Karpas-422 (cell line): Measurements from ENCODE around the gene NKX2-8. TPM values are rescaled to one million over a fixed set of nuclear protein-coding genes. Genes with fewer than 3 reads are reported as not detected.

Experiments
- DNase-seq: peaks from one replicate; pipeline ENCODE4 v3.0.0-alpha.2; 2015
- H2AFZ ChIP-seq: fragments of 200-600 bp; sonication (generic); 2 replicates; pipeline ENCODE4 v1.6.1; 2014; ENCODE audit warnings: antibody characterized with exemption, low read length, mixed read lengths
- H3K27ac ChIP-seq: fragments of 200-600 bp; sonication (generic); 2 replicates; pipeline ENCODE4 v1.5.1; 2014; ENCODE audit warnings: mild to moderate bottlenecking, low read length, moderate library complexity
- H3K27me3 ChIP-seq: fragments of 200-600 bp; sonication (generic); 2 replicates; pipeline ENCODE4 v1.6.1; 2014; ENCODE audit warnings: low read length, mixed read lengths
- H3K36me3 ChIP-seq: fragments of 200-600 bp; sonication (generic); 2 replicates; pipeline ENCODE4 v1.6.1; 2014; ENCODE audit warnings: low read length, mixed read lengths; ENCODE audit not compliant: insufficient read depth
- H3K4me1 ChIP-seq: fragments of 200-600 bp; sonication (generic); 2 replicates; pipeline ENCODE4 v1.6.1; 2014; ENCODE audit warnings: mild to moderate bottlenecking, low read length, mixed read lengths
- H3K4me2 ChIP-seq: fragments of 200-600 bp; sonication (generic); 2 replicates; pipeline ENCODE4 v1.6.1; 2014; ENCODE audit warnings: low read length, low read depth, mild to moderate bottlenecking; ENCODE audit not compliant: poor library complexity, severe bottlenecking
- H3K4me3 ChIP-seq: fragments of 200-600 bp; sonication (generic); 2 replicates; pipeline ENCODE4 v1.5.1; 2014; ENCODE audit warnings: mild to moderate bottlenecking, antibody characterized with exemption, low read length, mixed read lengths
- H3K79me2 ChIP-seq: fragments of 200-600 bp; sonication (generic); 2 replicates; pipeline ENCODE4 v1.6.1; 2014; ENCODE audit warnings: mild to moderate bottlenecking, low read length, mixed read lengths
- H3K9ac ChIP-seq: fragments of 200-600 bp; sonication (generic); 2 replicates; pipeline ENCODE4 v1.6.0; 2014; ENCODE audit warnings: low read length
- H3K9me2 ChIP-seq: fragments of 200-600 bp; sonication (generic), shearing (Covaris generic); replicated peaks from 2 replicates; pipeline ENCODE4 v1.6.0; 2014; ENCODE audit warnings: mild to moderate bottlenecking, low read length, moderate library complexity; ENCODE audit not compliant: insufficient read depth
- H3K9me3 ChIP-seq: fragments of 300-700, 200-600 bp; sonication (generic); 2 replicates; pipeline ENCODE4 v1.6.1; 2014; ENCODE audit warnings: low read length, mixed read lengths
- H4K20me1 ChIP-seq: fragments of 200-600 bp; sonication (generic); 2 replicates; pipeline ENCODE4 v1.6.1; 2014; ENCODE audit warnings: mild to moderate bottlenecking, antibody characterized with exemption, low read length, low read depth; ENCODE audit not compliant: insufficient read depth
- total RNA-seq: library from RNA; depleted of rRNA; stranded (reverse); fragments of >200 nt; shearing (Covaris generic); gene quantifications from 2 replicates; pipeline ENCODE4 v1.2.3, GENCODE V29; 2014; ENCODE audit warnings: low replicate concordance

The NKX2-8 gene
- total RNA-seq, 1 experiment from 2014 or later = not detected

DNA sequence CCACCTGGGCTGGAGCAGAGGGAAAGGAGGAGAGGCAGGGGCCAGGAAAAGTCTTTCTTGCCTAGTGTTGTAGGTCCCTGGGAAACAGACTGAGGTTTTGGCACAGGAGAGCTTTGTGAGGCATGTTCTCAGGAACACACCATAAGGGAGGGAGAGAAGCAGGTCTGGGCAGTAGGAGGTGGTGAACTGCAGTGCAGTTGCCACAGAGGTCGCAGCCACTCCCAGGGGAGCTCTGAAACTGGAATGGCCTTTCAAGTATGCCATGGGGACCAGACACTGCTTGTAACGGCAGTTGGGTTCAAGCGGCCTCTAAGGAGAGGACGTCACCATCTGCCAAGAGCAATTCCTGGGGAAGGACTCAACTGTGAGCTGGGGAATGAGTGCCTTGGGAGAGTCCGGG lies 35.4 kb upstream of the NKX2-8 start:
- no peaks in the 10 kb centered on the region for H3K27me3 ChIP-seq
- no peaks in the 10 kb centered on the region for H3K79me2 ChIP-seq
- DNase-seq = no peak

DNA sequence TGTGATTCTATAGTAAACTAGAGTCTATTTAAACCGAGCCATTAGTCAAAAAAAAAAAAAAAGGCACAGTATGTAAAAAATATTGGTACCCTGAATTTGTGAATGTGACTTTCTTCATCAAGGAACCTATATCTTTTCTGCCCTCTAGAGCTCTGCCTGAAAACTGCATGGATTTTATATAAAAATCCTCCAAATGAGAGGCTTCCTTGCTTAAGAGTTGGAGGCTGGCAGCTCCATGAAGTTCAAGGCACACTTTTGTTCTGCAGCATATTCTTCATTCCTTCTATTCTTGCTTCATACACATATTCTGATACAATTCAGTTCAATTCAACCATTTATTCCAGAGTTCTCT lies 23.1 kb upstream of the NKX2-8 start:
- Histone ChIP-seq H3K79me2 (no peaks in the 10 kb centered on the region), H3K9me2 (no peaks in the 10 kb centered on the region), H2AFZ (no peak overlapping the region), H3K9ac (no peak overlapping the region), H3K27ac (no peak overlapping the region), H4K20me1 (no peaks in the 10 kb centered on the region), H3K4me2 (no peak overlapping the region), H3K36me3 (no peaks in the 10 kb centered on the region), H3K27me3 (no peaks in the 10 kb centered on the region), H3K4me3 (no peak overlapping the region), H3K9me3 (no peaks in the 10 kb centered on the region), H3K4me1 (peaks cover 9% of the 10 kb centered on the region)
- DNase-seq = peak; percentile 75

More for the DNA sequence above, 35.4 kb upstream of the NKX2-8 start:
- Histone ChIP-seq H3K27ac (no peak overlapping the region), H3K4me2 (no peak overlapping the region), H3K9me3 (peaks cover 8% of the 10 kb centered on the region), H3K36me3 (no peaks in the 10 kb centered on the region; the same call in 1 of the 2 replicates), H2AFZ (peak overlapping the region; percentile 22; the same call in 1 of the 2 replicates), H3K9ac (no peak overlapping the region), H4K20me1 (no peaks in the 10 kb centered on the region), H3K9me2 (no peaks in the 10 kb centered on the region), H3K4me1 (peaks cover 9% of the 10 kb centered on the region), H3K4me3 (no peak overlapping the region)

DNA sequence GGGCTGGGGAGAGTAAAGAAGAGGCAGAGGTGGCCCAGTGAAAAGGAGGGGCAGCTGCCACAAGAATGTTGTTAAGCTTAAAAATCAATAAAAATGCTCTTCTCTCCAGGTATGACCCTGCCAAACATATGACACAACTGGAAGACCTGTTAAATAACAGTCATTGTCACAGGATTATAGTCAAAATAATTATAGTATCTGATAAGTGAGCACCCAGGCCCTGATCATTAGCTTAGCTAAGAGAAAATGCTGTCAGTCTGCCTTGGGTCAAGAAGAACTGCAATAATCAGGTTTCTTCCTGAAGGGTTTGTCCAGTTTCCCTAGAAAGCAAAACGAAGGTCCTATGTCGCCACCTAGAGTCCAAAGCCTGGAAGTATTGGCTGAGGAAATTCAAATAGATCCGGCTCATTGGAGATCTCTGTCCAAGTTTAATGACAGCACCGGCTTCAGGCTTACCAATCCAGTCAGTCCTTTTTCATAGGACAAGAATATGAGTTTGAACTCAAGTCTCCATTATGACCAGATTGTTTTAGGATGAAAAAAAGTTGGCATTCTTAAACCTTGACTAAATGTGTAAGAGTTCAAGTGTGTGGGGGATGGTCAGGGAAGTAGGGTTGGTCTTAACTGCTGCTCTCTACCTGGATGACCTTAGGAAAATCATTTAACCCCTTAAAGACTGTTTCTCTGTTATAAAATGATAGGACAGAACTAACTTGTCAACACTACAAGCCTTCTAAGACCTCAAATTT lies 22.5 kb upstream of the NKX2-8 start:
- no peak overlapping the region for H3K9ac ChIP-seq
- H2AFZ ChIP-seq = no peak overlapping the region
- H3K27ac ChIP-seq = no peak overlapping the region
- H3K4me2 ChIP-seq = no peak overlapping the region
- H3K27me3 ChIP-seq = no peaks in the 10 kb centered on the region
- no peak overlapping the region for H3K4me3 ChIP-seq
- H3K4me1 ChIP-seq = peaks cover 9% of the 10 kb centered on the region
- H4K20me1 ChIP-seq = no peaks in the 10 kb centered on the region
- H3K36me3 ChIP-seq = no peaks in the 10 kb centered on the region
- peak; percentile 92 for DNase-seq
- no peaks in the 10 kb centered on the region for H3K79me2 ChIP-seq
- no peaks in the 10 kb centered on the region for H3K9me3 ChIP-seq
- H3K9me2 ChIP-seq = no peaks in the 10 kb centered on the region

DNA sequence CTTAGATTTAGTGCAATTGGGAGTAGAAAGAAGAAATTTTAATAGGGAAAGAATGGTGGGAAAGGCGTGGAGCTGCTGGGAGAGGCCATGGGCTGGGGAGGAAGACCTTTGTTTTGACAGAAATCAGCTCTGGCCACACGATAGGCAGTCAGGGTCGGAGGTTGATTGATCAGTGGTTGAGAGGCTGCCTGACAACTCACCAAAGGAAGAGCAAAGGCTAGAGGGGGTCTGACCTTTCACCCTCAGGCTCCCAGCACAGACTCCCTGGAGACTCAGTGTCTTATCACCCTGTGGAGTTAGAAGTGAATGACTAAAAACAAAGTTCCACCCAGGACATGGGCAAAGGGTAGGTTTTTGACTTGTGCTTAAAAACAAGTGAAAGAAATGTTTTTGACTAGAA lies 18.0 kb upstream of the NKX2-8 start:
- no peaks in the 10 kb centered on the region for H3K9me3 ChIP-seq
- no peak overlapping the region for H3K4me3 ChIP-seq
- no peak overlapping the region for H2AFZ ChIP-seq
- DNase-seq = no peak
- H4K20me1 ChIP-seq = no peaks in the 10 kb centered on the region
- no peaks in the 10 kb centered on the region for H3K79me2 ChIP-seq
- H3K36me3 ChIP-seq = no peaks in the 10 kb centered on the region
- no peak overlapping the region for H3K9ac ChIP-seq
- no peaks in the 10 kb centered on the region; the same call in 1 of the 2 replicates for H3K27me3 ChIP-seq
- H3K4me2 ChIP-seq = no peak overlapping the region
- H3K27ac ChIP-seq = no peak overlapping the region
- H3K9me2 ChIP-seq = no peaks in the 10 kb centered on the region
- H3K4me1 ChIP-seq = peaks cover 5% of the 10 kb centered on the region

DNA sequence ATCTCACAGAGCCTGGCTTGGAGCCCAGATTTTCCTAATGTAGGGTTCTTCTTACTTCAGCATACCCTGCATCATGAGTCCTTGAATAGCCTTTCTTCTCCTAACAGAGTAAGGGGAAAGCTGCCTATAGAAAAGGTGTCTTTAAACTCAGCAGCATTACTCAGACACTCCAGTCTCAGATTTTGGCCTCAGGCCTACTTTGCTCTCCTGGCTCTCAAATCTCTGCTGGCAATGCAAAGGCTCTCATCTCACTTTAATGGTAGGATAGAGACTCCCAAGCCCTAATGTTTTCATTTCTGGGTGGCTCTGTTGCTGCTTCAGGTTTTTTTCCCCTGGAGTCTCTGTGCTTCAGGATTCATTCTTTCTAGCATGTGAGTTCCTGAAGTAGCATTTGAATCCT lies 9.1 kb upstream of the NKX2-8 start:
- peaks cover 9% of the 10 kb centered on the region for H3K4me1 ChIP-seq
- H3K36me3 ChIP-seq = no peaks in the 10 kb centered on the region
- H4K20me1 ChIP-seq = no peaks in the 10 kb centered on the region
- DNase-seq = no peak
- no peaks in the 10 kb centered on the region for H3K9me3 ChIP-seq
- H3K27me3 ChIP-seq = peaks cover 5% of the 10 kb centered on the region; the same call in 1 of the 2 replicates
- H3K4me2 ChIP-seq = no peak overlapping the region
- H3K79me2 ChIP-seq = no peaks in the 10 kb centered on the region
- no peak overlapping the region for H3K4me3 ChIP-seq
- no peak overlapping the region for H3K9ac ChIP-seq
- H3K9me2 ChIP-seq = no peaks in the 10 kb centered on the region
- H3K27ac ChIP-seq = no peak overlapping the region
- no peak overlapping the region for H2AFZ ChIP-seq

DNA sequence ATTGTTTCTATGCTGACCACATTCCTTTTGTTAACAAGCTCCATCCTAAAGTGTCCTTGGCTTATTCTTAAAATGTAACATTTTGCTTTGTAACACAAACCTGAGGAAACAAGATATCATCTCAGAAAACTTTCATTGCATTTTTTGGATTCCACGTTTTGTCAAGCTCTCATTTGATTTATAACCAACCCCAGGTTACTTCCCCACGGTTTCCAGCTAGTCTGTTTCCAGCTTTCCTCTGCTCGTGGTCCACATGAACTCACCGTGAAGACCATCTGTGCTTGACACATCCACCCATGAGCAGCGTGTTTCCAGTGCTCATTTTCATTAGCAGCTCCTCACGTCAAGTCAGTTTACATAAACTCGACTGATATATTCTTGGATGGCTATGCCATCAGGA lies 6.4 kb upstream of the NKX2-8 start:
- peaks cover 5% of the 10 kb centered on the region; the same call in 1 of the 2 replicates for H3K27me3 ChIP-seq
- DNase-seq = no peak
- H3K4me3 ChIP-seq = no peak overlapping the region
- H3K4me2 ChIP-seq = no peak overlapping the region
- no peaks in the 10 kb centered on the region for H3K9me2 ChIP-seq
- H3K27ac ChIP-seq = no peak overlapping the region
- H4K20me1 ChIP-seq = no peaks in the 10 kb centered on the region
- H3K9me3 ChIP-seq = no peaks in the 10 kb centered on the region
- no peaks in the 10 kb centered on the region for H3K79me2 ChIP-seq
- H3K4me1 ChIP-seq = peaks cover 6% of the 10 kb centered on the region
- no peak overlapping the region for H3K9ac ChIP-seq
- H3K36me3 ChIP-seq = no peaks in the 10 kb centered on the region
- H2AFZ ChIP-seq = peak overlapping the region; percentile 74

DNA sequence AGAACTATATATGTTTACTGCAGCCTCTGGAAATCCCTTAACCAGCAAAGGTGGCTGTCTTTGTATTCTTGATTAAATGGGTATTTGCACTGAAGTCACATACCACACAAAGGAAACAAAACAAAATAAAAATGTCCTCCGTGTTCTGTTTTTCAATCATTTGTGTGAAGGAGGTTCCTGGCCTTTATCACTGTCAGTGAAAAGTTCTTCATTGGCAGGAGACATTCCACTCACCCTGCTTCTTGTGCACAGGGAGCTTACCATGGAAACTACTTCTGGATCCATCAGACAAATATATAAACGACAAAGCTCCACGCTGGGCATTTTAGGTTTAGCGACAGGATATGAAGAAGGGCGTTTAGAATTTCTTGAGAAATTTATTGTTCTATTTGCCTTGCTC lies 5.7 kb upstream of the NKX2-8 start:
- Histone ChIP-seq H2AFZ (no peak overlapping the region), H3K4me3 (no peak overlapping the region)

DNA sequence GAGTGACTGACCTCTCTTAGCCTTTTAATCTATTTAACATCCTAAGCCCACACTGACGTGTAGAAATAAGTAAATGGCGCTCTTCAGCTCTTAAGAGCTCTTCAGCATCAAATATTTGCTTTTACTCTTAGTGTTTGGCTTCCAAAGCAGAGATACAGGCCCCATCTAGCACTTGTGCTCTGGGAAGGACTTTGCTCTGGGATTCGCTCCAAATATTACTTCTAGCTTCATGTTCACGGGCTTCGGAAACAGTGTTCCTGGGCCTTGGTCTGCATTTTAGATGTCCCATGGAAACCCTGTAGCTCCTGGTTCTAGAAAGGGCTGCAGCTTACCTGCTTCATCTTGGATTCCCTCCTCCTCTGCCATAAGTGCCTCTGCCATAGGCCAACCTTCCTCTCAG lies 2.7 kb upstream of the NKX2-8 start:
- no peaks in the 10 kb centered on the region for H4K20me1 ChIP-seq
- H3K9me2 ChIP-seq = no peaks in the 10 kb centered on the region
- no peak for DNase-seq
- H3K27me3 ChIP-seq = peaks cover 2% of the 10 kb centered on the region; the same call in 1 of the 2 replicates
- H3K4me1 ChIP-seq = peaks cover 3% of the 10 kb centered on the region
- no peak overlapping the region for H3K4me3 ChIP-seq
- no peak overlapping the region for H3K9ac ChIP-seq
- H3K36me3 ChIP-seq = no peaks in the 10 kb centered on the region
- no peaks in the 10 kb centered on the region for H3K9me3 ChIP-seq
- no peak overlapping the region for H2AFZ ChIP-seq
- no peak overlapping the region for H3K4me2 ChIP-seq
- H3K79me2 ChIP-seq = no peaks in the 10 kb centered on the region
- no peak overlapping the region for H3K27ac ChIP-seq

More for the DNA sequence above, 5.7 kb upstream of the NKX2-8 start:
- Histone ChIP-seq H3K27ac (no peak overlapping the region), H3K4me1 (peaks cover 3% of the 10 kb centered on the region), H3K27me3 (peaks cover 5% of the 10 kb centered on the region; the same call in 1 of the 2 replicates), H3K36me3 (no peaks in the 10 kb centered on the region), H4K20me1 (no peaks in the 10 kb centered on the region), H3K79me2 (no peaks in the 10 kb centered on the region), H3K9ac (no peak overlapping the region), H3K9me2 (no peaks in the 10 kb centered on the region), H3K4me2 (no peak overlapping the region), H3K9me3 (no peaks in the 10 kb centered on the region)
- no peak for DNase-seq
